AG20443 (cell line): Measurements from ENCODE around the gene CHIT1.
A peak's percentile ranks its signal among the peaks of the same experiment; 100 is the strongest.
"Not testable (repeated sequence)": the region's sequence is repeated elsewhere in the genome, so short reads cannot be mapped to it uniquely, and the experiment has no call there.

Experiments
- DNase-seq: peaks from one replicate; pipeline ENCODE4 v3.0.0; 2012; ENCODE audit warnings: low spot score, mixed read lengths

Gene CHIT1

DNA sequence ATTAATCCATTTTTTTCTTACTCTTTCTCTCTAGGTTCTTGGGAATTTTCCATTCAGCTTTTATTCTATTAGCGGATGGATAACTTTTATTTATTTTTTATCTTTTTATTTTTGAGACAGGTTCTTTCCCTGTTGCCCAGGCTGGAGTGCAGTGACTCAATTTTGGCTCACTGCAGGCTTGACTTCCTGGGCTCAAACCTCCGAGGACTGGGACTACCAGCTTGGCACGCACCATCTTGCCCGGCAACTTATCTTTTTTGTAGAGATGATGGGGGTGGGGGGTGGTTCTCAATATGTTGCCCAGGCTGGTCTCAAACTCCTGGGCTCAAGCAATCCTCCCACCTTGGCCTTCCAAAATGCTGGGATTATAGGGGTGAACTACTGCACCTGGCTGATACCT, 36.1 kb upstream of the CHIT1 start:
- DNase-seq: no peak

DNA sequence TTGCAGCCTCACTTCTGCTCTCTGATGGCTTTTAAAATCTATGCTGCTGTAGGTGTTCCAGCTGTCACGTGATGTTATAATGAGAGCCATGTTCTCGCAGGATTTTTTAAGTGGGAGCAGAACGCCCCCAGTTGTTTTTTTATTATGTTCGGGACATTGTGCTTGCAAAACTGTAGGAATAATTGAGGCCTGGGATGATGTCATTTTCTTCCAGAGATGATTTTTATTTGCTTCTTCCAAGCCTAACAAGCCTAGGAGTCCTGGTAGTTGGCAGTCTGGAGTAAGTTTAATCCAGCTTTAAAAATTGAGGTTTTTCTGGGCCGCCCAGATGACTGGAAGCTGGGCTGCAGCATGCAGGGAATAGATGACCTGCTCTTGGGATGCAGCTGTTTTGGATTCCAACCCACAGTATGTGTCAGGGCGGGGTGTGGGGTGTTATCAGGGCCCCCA, 34.6 kb upstream of the CHIT1 start:
- peak; percentile 61 for DNase-seq

DNA sequence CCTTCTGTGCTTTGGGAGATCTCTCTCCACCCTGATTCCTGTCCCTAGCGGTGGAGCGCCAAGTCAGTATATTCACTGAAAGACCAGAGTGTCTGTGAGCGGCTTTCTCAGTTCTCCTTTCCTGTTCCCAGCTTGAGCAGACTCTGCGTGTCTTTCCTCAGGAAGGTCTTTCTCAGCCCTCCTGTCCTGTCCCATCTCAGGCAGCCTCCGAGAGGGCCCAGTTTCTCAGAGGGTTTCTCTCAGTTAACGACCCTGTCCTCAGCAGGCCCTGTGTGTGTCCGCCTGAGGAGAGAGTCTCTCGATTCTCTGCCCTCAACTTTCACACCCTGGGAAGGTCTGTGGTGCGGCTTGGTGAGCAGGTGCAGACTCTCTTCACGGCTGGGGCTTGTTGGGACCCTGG, 34.0 kb upstream of the CHIT1 start:
- no peak for DNase-seq

DNA sequence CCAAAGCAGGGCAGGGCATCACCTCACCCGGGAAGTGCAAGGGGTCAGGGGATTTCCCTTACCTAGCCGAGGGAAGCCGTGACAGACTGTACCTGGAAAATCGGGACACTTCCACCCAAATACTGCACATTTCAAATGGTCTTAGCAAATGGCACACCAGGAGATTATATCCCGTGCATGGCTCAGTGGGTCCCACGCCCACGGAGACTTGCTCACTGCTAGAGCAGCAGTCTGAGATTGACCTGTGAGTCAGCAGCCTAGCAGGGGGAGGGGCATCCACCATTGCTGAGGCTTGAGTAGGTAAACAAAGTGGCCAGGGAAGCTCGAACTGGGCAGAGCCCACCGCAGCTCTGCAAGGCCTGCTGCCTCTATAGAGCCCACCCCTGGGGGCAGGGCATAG, 27.2 kb upstream of the CHIT1 start:
- DNase-seq: not testable (repeated sequence)

DNA sequence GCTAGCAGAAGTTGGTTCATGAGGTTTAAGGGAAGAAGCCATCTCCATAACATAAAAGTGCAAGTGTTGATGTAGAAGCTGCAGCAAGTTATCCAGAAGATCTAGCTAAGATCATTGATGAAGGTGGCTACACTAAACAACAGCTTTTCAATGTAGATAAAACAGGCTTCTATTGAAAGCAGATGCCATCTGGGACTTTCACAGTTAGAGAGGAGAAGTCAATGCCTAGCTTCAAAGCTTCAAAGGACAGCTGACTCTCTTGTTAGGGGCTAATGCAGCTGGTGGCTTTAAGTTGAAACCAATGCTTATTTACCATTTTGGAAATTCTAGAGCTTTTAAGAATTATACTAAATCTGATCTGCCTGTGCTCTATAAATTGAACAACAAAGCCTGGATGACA, 25.3 kb upstream of the CHIT1 start:
- not testable (repeated sequence) for DNase-seq

DNA sequence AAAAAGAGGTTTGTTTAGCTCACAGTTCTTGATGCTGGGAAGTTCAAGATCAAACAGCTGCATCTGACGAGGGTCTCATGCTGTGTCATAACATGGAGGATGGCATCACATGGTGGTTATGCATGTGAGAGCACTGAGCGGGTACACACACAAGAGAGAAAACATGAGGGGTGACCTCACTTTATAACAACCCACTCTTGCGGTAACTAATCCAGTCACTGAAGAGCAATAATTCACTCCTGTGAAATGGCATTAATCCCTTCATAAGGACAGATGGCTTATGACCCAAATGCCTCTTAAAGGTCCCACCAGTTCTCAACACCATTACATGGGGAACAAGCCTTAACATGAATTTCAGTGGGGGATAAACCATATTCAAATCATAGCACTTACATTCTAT, 23.2 kb upstream of the CHIT1 start:
- no peak for DNase-seq

DNA sequence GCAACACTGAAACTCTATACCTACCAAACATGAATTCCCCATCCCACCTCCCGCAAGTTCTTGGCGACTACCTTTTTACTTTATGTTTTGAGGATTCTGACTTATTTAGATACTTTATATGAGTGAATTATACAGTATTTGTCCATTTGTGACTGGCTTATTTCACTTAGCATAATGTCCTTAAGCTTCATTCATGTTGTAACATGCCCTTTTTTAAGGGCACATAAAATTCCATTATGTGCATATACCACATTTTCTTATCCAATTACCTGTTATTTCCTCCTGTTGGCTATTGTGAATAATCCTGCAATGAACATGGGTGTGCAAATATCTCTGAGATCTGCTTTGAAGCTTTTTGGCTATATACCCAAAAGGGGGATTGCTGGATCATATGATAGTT, 22.0 kb upstream of the CHIT1 start:
- no peak for DNase-seq

DNA sequence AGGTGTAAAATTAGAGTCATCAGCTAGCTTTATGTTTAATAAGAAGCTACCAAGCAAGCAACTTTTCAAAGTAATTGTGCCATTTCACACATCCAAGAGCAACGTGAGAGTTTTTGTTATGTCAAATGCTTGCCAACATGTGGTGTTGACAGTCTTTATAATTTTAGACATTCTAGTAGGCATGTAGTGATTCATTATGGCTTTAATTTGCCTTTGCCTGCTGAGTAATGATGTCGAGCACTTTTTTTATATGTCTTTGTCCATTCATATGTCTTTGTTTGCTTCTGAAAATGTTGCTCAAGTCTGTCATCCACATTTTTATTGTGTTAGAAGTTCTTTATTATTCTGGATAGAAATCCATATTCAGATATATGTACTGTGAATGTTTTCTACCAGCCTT, 21.4 kb upstream of the CHIT1 start:
- DNase-seq: no peak

DNA sequence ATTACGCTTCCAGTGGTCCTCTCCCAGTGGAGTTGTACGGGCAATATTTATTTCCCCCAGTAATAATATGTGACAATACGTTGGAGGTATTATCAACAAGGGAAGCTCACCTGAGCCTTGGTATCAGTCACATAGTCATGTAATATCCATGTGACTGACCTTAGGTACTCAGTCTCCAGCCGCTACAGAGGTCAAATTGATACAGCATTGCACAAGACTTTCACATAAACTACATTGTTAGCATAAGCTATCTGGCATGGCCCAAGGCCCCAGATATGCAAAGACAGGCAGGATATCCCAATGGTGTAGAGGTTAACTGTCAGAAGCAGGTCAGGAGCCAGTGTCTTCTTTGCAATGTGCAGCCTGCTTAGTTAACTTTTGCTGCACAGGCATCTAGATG, 15.3 kb upstream of the CHIT1 start:
- DNase-seq: no peak

DNA sequence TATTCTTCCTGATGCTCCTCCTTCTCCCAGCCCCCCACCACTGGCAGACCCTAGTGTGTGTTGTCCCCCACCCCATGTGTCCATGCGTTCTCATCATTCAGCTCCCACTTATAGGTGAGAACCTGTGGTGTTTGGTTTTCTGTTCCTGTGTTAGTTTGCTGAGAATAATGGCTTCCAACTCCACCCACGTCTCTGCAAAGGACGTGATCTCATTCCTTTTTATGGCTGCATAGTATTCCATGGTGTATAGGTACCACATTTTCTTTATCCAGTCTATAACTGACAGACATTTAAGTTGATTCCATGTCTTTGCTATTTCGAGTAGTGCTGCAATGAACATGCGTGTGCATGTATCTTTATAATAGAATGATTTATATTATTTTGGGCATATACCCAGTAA, 12.2 kb upstream of the CHIT1 start:
- DNase-seq: not testable (repeated sequence)

DNA sequence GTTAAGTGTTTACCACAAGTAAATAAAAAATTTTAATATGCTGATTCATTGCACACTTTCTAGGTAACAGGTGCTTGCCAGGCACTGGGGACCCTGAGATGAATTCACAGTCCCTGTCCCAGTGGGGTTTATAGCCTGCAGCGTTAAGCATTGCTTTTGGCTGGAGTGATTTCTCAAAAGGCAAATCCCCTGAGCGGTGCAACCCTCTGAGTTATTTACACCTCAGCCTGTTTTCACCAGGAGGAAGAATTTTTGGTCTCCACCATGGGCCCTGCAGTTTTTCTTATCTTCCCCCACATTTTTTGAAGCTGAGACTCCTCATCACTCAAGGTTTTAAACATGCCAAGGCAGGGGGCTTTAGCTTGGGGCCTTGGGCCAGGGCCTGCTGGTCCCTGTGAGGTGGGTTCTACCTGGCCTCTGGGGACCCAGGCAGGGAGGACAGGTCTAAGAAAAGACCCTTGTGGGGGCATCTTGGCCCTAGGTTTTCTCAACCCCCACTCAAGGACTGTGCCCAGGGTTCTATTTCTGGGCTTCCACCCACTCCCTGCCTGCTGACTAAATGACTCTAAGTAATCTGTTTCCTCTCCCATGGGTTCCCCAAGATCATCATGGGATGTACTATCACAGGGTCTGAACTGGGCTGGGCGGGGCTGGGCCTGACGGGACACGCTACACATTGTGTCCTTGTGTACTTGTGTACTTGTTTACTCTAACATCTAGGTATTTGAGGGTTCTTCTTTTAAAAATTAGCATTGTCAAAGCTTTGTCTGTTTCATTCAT, 10.2 kb upstream of the CHIT1 start:
- DNase-seq: peak; percentile 6

DNA sequence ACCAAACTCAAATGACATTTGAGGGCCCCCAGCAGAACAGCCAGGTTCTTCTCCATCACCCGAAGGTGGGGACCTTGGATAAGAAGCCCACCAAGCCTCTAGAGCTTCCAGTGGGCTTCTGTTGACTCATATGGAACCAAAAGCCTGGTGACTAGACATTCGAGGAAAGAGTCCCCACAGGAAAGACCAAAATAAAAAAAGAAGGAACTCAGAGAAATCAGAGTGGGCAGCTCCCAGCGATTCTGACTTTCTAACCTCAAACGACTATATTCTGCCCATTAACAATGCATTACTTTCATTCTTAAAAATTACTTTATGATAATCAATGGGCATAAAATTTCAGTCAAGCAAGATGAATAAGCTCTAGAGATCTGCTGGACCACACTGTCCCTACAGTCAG, 9.6 kb upstream of the CHIT1 start:
- no peak for DNase-seq

DNA sequence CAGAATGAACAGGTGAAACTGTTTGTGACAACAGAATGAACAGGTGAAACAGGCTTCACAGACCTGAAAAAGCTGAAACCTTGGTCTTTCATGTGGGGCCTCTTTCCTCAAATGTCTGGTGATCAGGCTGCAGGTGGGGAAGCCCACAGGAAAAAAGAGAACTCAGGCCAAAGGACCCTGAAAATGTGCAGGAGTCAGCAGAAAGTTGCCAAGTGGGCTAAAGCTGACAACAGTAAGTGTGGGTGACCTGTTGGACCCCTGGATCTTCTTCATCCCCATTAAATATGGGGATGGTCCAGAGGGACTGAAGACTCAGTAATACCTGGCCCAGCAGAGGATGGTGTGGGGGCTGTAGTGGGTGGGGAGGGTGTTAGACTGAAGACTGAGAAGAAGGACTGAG, 9.1 kb upstream of the CHIT1 start:
- no peak for DNase-seq

DNA sequence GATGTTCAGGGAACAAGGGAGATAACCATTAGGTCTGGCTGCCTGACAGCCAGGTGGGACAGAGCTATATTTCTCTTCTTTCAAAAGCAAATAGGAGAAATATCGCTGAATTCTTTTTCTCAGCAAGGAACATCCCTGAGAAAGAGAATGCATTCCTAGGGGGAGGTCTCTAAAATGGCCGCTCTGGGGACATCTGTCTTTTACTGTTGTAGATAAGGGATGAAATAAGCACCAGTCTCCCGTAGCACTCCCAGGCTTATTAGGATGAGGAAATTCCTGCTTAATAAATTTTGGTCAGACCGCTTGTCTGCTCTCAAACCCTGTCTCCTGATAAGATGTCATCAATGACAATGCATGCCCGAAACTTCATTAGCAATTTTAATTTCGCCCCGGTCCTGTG, 5.4 kb upstream of the CHIT1 start:
- not testable (repeated sequence) for DNase-seq

DNA sequence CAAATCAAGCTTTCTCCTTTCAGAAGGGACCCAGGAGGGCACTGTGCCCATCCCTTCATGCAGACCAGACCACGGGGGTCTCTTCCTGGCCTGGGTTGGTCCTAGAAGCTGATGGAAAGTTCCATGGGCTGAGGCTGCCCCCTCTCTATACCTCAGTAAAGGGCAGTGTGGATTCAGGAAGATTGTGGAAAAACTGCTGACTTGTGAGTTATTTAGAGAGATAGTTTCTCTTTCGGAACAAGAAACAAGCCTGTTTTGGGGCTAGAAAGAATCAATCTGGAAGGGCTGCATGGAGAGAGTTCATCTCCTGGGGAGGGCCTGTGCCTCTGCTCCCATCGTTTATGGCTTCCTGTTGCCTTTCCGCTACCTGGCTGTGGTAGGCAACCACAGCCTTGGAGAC, 803 bp downstream of the CHIT1 start:
- peak; percentile 3 for DNase-seq

DNA sequence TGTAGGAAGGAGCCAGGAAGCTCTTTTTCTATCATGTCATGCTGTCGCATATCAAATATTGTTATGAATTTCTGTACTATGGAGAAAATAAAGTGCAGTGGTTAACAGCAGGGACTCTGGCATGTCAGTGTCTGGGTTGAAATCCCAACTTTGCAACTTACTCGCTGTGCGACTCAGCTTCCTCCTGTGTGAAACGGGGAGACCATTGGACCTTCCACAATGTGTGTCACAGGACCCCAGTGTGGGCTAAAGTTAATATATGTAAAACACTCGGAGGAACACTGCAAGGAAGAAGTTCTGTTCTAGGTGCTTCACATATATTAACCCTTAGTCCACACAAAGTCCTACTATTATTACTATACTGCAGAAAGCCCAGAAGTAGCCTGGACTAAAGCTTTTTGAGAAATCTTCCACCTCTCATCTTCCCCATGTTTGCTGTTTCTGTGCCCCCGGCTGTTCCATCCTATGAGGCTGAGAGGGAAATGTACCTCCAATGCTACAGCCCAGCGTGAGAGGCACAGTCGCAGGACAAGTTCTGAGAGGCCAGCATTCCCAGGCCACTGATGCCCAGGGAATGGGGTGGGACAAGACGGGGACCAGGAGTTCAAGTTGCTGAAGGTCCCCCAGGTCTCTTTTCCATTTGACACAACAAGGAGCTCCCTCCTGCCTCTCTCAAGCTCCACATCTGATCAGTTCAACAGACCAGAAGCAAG, 1.9 kb downstream of the CHIT1 start:
- DNase-seq: no peak

DNA sequence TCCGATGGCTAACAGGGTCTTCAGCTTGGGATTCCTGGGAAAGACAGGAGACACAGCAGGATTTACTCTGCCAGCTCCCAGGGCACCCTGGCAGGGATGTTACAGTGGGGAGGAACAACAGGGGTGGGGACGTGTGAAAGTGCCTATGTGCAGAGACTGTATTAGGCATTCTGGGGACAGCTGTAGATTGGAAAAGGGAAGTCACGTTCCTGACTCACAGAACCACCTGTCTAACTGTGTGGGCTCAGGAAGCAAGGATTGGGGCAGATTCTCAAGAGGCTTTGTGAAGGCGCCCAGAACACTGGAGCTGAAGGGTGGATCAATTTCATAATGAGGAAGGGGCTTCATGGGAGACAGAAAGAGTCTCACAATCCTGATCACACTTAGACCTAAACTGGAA, 4.4 kb downstream of the CHIT1 start:
- DNase-seq: no peak

DNA sequence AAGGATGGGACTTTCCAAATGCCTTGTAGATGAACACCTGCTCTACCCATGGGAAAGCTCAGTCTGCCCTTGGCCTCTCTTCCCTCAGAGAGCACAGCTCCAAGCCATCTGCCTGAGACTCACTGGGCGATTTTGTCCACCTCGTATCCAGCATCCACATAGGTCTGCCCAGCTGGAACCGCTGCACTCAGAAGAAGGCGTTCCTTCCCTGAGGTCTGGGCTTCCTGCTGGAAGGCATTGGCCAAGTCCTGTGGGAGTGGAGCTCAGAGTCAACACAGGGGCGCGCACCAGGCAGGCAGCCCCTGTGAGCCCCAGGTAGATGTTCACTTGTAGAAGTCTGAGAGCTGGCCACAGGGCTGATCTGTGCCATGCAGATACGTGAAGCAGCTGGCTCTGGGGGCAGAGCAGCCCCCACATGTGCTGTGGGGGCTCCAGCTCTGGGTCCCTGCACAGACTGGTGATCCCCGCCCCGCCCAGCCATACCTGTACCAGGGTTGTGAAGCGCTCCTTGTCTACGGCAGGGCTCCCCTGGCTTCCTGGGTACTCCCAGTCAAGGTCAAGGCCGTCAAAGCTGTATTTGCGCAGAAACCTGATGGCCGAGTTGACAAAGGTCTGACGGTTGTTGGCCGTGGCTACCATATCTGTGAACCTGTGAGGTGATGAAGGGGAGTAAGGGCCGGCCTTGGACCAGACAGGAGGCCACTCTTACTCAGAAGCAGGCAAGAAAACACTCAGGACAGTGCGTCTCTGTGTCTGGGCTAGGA, 6.3 kb downstream of the CHIT1 start:
- DNase-seq: no peak

DNA sequence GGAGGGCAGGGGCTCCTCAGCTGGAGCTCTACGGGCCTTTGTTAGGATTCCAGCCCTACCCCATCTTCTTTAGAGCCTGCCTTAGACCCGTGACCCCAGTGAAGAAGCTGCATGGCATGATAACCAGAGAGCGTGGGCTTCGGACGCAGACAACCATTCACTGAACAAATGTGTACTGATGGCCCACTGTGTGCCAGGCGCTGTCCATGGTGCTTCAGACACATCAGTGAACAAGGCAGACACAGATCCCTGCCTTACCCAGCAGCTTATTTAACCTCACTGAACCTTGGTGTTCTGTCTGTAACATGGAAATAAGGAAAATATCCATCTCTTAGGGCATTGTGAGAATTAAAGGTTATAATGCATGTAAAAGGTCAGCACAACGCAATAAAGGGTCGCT, 9.5 kb downstream of the CHIT1 start:
- no peak for DNase-seq

DNA sequence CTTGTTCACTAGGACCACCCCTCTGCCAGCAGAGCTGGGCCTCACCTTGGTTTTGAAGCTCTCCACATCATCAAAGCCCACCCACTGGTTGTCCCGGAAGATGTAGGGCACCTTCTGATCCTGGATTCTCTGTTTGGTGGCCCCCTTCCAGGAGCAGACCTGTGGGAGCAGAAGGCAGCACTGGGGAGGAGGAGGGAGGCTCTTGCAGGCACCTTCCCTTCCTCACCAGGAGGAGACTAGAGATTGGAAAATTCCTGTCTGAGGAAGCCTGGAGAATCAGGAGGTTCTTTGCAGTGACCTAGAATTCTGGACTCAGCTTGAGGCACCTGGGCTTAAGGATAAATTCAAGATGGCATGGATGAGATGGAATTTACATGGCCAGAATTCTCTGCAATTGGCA, 10.3 kb downstream of the CHIT1 start:
- DNase-seq: no peak

DNA sequence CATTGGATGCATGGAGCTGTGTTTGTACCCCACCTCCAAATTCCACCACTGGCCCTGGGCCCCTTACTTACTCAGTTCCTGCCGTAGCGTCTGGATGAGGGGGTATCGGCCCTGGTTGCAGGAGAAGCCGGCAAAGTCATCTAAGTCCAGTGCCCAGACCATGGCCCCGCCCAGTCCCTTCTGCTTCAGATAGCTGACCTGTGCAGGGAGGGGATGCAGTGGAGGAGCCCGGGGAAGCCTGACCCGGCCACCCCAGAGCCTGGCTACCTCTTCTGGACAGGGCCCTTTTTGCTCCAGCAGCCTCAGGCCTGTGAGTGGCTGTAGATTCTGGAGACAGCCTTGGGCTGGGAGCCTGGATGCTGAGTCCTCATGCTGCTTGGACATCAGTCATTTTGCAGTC, 11.8 kb downstream of the CHIT1 start:
- DNase-seq: no peak

DNA sequence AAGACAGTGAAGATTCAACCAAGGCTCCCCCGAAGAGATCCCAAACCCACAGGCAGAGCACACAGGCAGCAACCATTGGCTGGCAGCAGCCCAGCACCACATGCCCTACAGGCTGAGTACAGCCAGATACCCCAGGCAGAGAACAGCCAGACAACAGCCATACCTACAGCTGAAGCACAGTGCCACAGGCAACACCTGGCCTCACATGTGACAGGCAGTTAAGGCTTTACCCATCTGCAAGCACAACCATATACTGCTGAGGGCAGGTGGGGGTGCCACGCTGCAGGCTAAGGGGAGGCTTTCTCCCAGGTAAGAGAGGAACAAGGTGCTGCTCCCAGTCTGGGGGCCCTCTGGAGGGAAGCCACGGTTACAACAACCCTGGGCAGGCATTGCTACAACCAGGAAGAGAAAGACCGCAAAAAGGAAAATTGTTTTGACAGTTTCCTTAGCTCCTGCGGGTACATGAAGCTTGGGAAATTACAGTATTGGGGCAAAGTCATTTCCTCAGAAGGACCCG, 12.3 kb downstream of the CHIT1 start:
- no peak for DNase-seq
